ENCODE data around the gene SNAPC5. TPM values are rescaled to one million over a fixed set of nuclear protein-coding genes. Genes with fewer than 3 reads are reported as not detected.
A peak's percentile ranks its signal among the peaks of the same experiment; 100 is the strongest.

SNAPC5 gene
- total and polyA plus RNA-seq, 2 experiments from 2014 or later: 21.2 to 43.2 TPM

DNA sequence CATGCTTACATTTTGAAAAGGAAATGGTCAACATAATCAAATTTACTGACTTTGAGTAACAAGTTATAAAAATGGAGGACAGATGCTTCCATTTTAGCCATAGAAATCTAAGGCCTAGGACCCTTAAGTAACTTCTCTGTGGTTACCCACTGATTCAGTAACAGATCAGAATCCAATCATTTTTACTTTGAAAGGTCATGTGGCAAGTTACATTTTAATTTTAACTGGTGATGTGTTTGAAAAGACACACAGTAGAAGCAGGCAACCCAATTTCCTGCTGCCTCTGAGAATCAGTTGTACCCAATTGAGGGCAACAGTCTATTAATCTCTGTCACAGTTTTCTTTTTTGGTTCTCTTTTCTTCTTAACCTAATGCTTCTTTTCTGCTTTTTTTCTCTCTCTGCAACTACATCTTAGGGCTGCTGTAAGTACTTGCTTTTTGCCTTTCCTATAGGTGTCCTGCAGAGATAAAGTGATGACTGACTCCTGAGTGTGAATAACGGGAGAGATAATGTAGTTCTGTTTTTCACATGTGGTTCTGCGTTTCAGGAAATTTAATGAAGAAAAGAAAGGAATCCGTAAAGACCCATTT is 10.8 kb upstream of the SNAPC5 start:
- Mint-ChIP-seq H3K36me3 (ENCODE audit: low read depth) (peaks cover 35% of the 10 kb centered on the region), H3K4me1 (peaks cover 12% of the 10 kb centered on the region; the same call in 2 of the 3 replicates), H3K27ac (no peak overlapping the region), H3K4me3 (no peak overlapping the region), H3K27me3 (ENCODE audit: insufficient read depth, low read depth, poor library complexity) (peaks cover 2% of the 10 kb centered on the region), H3K9me3 (no peaks in the 10 kb centered on the region)
- Histone ChIP-seq H3K27me3 (ENCODE audit: insufficient read depth) (no peaks in the 10 kb centered on the region), H4K20me1 (replicated peaks; ENCODE audit: insufficient read depth) (peaks cover 3% of the 10 kb centered on the region), H3K9me2 (ENCODE audit: insufficient read depth) (no peaks in the 10 kb centered on the region), H3K27ac (ENCODE audit: low read depth) (no peak overlapping the region), H3F3A (replicated peaks; ENCODE audit: low read depth) (peaks cover 9% of the 10 kb centered on the region), H3K4me3 (no peak overlapping the region), H3K79me2 (replicated peaks; ENCODE audit: insufficient read depth) (peaks cover 54% of the 10 kb centered on the region), H3K4me2 (no peak overlapping the region), H2AFZ (no peak overlapping the region), H3K36me3 (ENCODE audit: insufficient read depth) (peaks cover 19% of the 10 kb centered on the region), H3K4me1 (ENCODE audit: insufficient read depth) (peaks cover 13% of the 10 kb centered on the region)
- TF ChIP-seq JUNB (IDR thresholded peaks at IDR 0.05; ENCODE audit: unreplicated experiment) (no peak), CTCF (conservative IDR thresholded peaks at IDR 0.05; ENCODE audit: low read depth in 2 of 2) (no peak)
- ATAC-seq (no peak), DNase-seq (ENCODE audit: low spot score) (no peak)

GRCh38 chr15:66505818-66506217 is 8.3 kb upstream of the SNAPC5 start:
- Mint-ChIP-seq H3K27ac (peak overlapping the region; percentile 99), H3K4me1 (peaks cover 19% of the 10 kb centered on the region; the same call in 2 of the 3 replicates), H3K4me3 (peak overlapping the region; percentile 98), H3K27me3 (ENCODE audit: insufficient read depth, low read depth, poor library complexity) (peaks cover 2% of the 10 kb centered on the region), H3K9me3 (no peaks in the 10 kb centered on the region), H3K36me3 (ENCODE audit: low read depth) (peaks cover 52% of the 10 kb centered on the region)
- H3K27me3 ChIP-seq (ENCODE audit: insufficient read depth): no peaks in the 10 kb centered on the region
- H3K36me3 ChIP-seq (ENCODE audit: insufficient read depth): peaks cover 45% of the 10 kb centered on the region
- no peak for DNase-seq (ENCODE audit: low spot score)
- H3K9me2 ChIP-seq (ENCODE audit: insufficient read depth): no peaks in the 10 kb centered on the region
- no peak for ATAC-seq
- H3K27ac ChIP-seq (ENCODE audit: low read depth): peak overlapping the region; percentile 81
- peak overlapping the region; percentile 100 for H3K4me3 ChIP-seq
- H2AFZ ChIP-seq: no peak overlapping the region
- H4K20me1 ChIP-seq (replicated peaks; ENCODE audit: insufficient read depth): peaks cover 18% of the 10 kb centered on the region
- peaks cover 26% of the 10 kb centered on the region for H3K4me1 ChIP-seq (ENCODE audit: insufficient read depth)
- H3F3A ChIP-seq (replicated peaks; ENCODE audit: low read depth): peaks cover 35% of the 10 kb centered on the region
- H3K4me2 ChIP-seq: peak overlapping the region; percentile 100
- peaks cover 80% of the 10 kb centered on the region for H3K79me2 ChIP-seq (replicated peaks; ENCODE audit: insufficient read depth)
- TF ChIP-seq ETS1 (IDR thresholded peaks at IDR 0.05) (no peak), POLR2AphosphoS5 (IDR thresholded peaks at IDR 0.05; ENCODE audit: low read depth) (no peak), CTCF (conservative IDR thresholded peaks at IDR 0.05; ENCODE audit: low read depth in 2 of 2) (no peak), EZH2phosphoT487 (IDR thresholded peaks at IDR 0.05; ENCODE audit: unreplicated experiment) (no peak), JUNB (IDR thresholded peaks at IDR 0.05; ENCODE audit: unreplicated experiment) (no peak)
- TF ChIP-seq, protein P1, sequence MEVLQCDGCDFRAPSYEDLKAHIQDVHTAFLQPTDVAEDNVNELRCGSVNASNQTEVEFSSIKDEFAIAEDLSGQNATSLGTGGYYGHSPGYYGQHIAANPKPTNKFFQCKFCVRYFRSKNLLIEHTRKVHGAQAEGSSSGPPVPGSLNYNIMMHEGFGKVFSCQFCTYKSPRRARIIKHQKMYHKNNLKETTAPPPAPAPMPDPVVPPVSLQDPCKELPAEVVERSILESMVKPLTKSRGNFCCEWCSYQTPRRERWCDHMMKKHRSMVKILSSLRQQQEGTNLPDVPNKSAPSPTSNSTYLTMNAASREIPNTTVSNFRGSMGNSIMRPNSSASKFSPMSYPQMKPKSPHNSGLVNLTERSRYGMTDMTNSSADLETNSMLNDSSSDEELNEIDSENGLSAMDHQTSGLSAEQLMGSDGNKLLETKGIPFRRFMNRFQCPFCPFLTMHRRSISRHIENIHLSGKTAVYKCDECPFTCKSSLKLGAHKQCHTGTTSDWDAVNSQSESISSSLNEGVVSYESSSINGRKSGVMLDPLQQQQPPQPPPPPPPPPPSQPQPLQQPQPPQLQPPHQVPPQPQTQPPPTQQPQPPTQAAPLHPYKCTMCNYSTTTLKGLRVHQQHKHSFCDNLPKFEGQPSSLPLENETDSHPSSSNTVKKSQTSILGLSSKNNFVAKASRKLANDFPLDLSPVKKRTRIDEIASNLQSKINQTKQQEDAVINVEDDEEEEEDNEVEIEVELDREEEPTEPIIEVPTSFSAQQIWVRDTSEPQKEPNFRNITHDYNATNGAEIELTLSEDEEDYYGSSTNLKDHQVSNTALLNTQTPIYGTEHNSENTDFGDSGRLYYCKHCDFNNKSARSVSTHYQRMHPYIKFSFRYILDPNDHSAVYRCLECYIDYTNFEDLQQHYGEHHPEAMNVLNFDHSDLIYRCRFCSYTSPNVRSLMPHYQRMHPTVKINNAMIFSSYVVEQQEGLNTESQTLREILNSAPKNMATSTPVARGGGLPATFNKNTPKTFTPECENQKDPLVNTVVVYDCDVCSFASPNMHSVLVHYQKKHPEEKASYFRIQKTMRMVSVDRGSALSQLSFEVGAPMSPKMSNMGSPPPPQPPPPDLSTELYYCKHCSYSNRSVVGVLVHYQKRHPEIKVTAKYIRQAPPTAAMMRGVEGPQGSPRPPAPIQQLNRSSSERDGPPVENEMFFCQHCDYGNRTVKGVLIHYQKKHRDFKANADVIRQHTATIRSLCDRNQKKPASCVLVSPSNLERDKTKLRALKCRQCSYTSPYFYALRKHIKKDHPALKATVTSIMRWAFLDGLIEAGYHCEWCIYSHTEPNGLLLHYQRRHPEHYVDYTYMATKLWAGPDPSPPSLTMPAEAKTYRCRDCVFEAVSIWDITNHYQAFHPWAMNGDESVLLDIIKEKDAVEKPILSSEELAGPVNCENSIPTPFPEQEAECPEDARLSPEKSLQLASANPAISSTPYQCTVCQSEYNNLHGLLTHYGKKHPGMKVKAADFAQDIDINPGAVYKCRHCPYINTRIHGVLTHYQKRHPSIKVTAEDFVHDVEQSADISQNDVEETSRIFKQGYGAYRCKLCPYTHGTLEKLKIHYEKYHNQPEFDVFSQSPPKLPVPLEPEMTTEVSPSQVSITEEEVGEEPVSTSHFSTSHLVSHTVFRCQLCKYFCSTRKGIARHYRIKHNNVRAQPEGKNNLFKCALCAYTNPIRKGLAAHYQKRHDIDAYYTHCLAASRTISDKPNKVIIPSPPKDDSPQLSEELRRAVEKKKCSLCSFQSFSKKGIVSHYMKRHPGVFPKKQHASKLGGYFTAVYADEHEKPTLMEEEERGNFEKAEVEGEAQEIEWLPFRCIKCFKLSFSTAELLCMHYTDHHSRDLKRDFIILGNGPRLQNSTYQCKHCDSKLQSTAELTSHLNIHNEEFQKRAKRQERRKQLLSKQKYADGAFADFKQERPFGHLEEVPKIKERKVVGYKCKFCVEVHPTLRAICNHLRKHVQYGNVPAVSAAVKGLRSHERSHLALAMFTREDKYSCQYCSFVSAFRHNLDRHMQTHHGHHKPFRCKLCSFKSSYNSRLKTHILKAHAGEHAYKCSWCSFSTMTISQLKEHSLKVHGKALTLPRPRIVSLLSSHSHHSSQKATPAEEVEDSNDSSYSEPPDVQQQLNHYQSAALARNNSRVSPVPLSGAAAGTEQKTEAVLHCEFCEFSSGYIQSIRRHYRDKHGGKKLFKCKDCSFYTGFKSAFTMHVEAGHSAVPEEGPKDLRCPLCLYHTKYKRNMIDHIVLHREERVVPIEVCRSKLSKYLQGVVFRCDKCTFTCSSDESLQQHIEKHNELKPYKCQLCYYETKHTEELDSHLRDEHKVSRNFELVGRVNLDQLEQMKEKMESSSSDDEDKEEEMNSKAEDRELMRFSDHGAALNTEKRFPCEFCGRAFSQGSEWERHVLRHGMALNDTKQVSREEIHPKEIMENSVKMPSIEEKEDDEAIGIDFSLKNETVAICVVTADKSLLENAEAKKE (CRISPR knock-in tag; IDR thresholded peaks at IDR 0.05): no peak
